H1 (cell line): Measurements from ENCODE around the gene SCN4A. TPM values are rescaled to one million over a fixed set of nuclear protein-coding genes. Genes with fewer than 3 reads are reported as not detected.

Experiments used
- CTCF ChIA-PET: fragments of 300-600 bp; sonication (Branson Sonifier 250); formaldehyde crosslinking; loops from one replicate; lab custom pipeline; 2021; ENCODE audit not compliant: partially characterized antibody; lab: Charles Lee
- POLR2A ChIA-PET: fragments of 300-600 bp; sonication (Branson Sonifier 250); formaldehyde crosslinking; loops from one replicate; lab custom pipeline; 2021; ENCODE audit warnings: inconsistent platforms; ENCODE audit not compliant: partially characterized antibody; lab: Charles Lee
- DNase-seq, 2 experiments: peaks; one replicate each; pipeline versions ENCODE4 v3.0.0 to v3.0.0-alpha.2; 2010 to 2022; ENCODE audit warnings: low spot score in 2 of 2, low read depth in 1 of 2, mixed read lengths in 1 of 2
- FAIRE-seq: peaks from 2 replicates; lab custom pipeline; 2011; peaks lifted over from hg19 to GRCh38; lab: Jason Lieb, UNC
- H2AFZ ChIP-seq: 2 replicates; pipeline ENCODE4 v1.8.1; 2012; ENCODE audit warnings: low read length, inconsistent platforms
- H2AK5ac ChIP-seq: 2 replicates; pipeline ENCODE4 v1.6.1; 2013; ENCODE audit warnings: low read depth, low read length
- H2BK120ac ChIP-seq: replicated peaks from 2 replicates; pipeline ENCODE3; 2013; ENCODE audit warnings: low read depth, low read length, inconsistent platforms
- H2BK12ac ChIP-seq: 2 replicates; pipeline ENCODE4 v1.6.1; 2013; ENCODE audit warnings: low read depth, low read length
- H2BK15ac ChIP-seq: 2 replicates; pipeline ENCODE4 v1.6.1; 2013; ENCODE audit warnings: low read length
- H2BK20ac ChIP-seq: 2 replicates; pipeline ENCODE4 v1.6.1; 2013; ENCODE audit warnings: low read length
- H2BK5ac ChIP-seq: 2 replicates; pipeline ENCODE4 v1.6.1; 2013; ENCODE audit warnings: low read depth, low read length
- H3K14ac ChIP-seq: 2 replicates; pipeline ENCODE4 v1.6.1; 2013; ENCODE audit warnings: inconsistent platforms; ENCODE audit not compliant: insufficient read length
- H3K18ac ChIP-seq: 2 replicates; pipeline ENCODE4 v1.6.1; 2013; ENCODE audit warnings: low read length; ENCODE audit errors: extremely low read depth
- H3K23ac ChIP-seq: 2 replicates; pipeline ENCODE4 v1.6.1; 2013; ENCODE audit warnings: inconsistent platforms; ENCODE audit not compliant: insufficient read length
- H3K23me2 ChIP-seq: 2 replicates; pipeline ENCODE4 v1.6.1; 2013; ENCODE audit warnings: low read depth, low read length
- H3K27ac ChIP-seq: 2 replicates; pipeline ENCODE4 v1.6.1; 2011; ENCODE audit warnings: low read depth, low read length, inconsistent platforms
- H3K27me3 ChIP-seq, 4 experiments: replicated peaks in 1 of 4; 1 replicate in 1 of 4; 2 replicates in 3 of 4; pipeline versions ENCODE4 v1.6.1 to v1.8.1; 2011 to 2013; ENCODE audit warnings: low read length in 3 of 4, mild to moderate bottlenecking in 3 of 4, inconsistent platforms in 2 of 4, mixed read lengths in 2 of 4, moderate library complexity in 1 of 4; ENCODE audit not compliant: control insufficient read depth in 3 of 4, insufficient read depth in 3 of 4; ENCODE audit errors: extremely low read depth in 1 of 4
- H3K36me3 ChIP-seq, 4 experiments: 2 replicates each; pipeline versions ENCODE4 v1.6.1 to v1.8.1; 2011 to 2013; ENCODE audit warnings: mild to moderate bottlenecking in 4 of 4, low read length in 3 of 4, moderate library complexity in 2 of 4, control low read depth in 1 of 4, inconsistent platforms in 1 of 4; ENCODE audit not compliant: insufficient read depth in 4 of 4, control insufficient read depth in 2 of 4
- H3K4ac ChIP-seq: replicated peaks from 2 replicates; pipeline ENCODE3; 2013; ENCODE audit warnings: low read length, low read depth, mixed read lengths, inconsistent platforms; ENCODE audit not compliant: insufficient read length
- H3K4me1 ChIP-seq, 4 experiments: replicated peaks in 1 of 4; 1 replicate in 1 of 4; 2 replicates in 3 of 4; pipeline versions ENCODE4 v1.6.1 to v1.8.1; 2011 to 2013; ENCODE audit warnings: low read length in 3 of 4, inconsistent platforms in 2 of 4, mixed read lengths in 1 of 4; ENCODE audit not compliant: insufficient read depth in 4 of 4, control insufficient read depth in 3 of 4
- H3K4me2 ChIP-seq, 2 experiments: 2 replicates each; pipeline versions ENCODE4 v1.6.1 to v1.8.1; 2011 to 2013; ENCODE audit warnings: low read depth in 2 of 2, low read length in 2 of 2, control low read depth in 1 of 2, inconsistent platforms in 1 of 2, mild to moderate bottlenecking in 1 of 2; ENCODE audit not compliant: insufficient read depth in 1 of 2
- H3K4me3 ChIP-seq, 4 experiments: fragments of 200-600, 300-600 bp in 1 of 4; sonication (generic), shearing (Covaris generic), sonication (Bioruptor Twin) in 1 of 4; 2 replicates each; pipeline versions ENCODE4 v1.5.1 to v1.8.1; 2011 to 2016; ENCODE audit warnings: low read length in 4 of 4, low read depth in 3 of 4, control low read depth in 2 of 4, inconsistent platforms in 2 of 4, mild to moderate bottlenecking in 2 of 4, mixed read lengths in 1 of 4, moderate library complexity in 1 of 4; ENCODE audit not compliant: insufficient read depth in 2 of 4; ENCODE audit errors: extremely low read depth in 1 of 4
- H3K56ac ChIP-seq: replicated peaks from 2 replicates; pipeline ENCODE3; 2013; ENCODE audit warnings: low read depth, mild to moderate bottlenecking, mixed read lengths, low read length, inconsistent platforms; ENCODE audit not compliant: insufficient read length
- H3K79me1 ChIP-seq: 2 replicates; pipeline ENCODE4 v1.6.1; 2013; ENCODE audit warnings: low read depth, low read length, control low read depth
- H3K79me2 ChIP-seq, 2 experiments: 2 replicates each; pipeline versions ENCODE4 v1.6.1 to v1.8.1; 2012 to 2013; ENCODE audit warnings: low read length in 2 of 2, mild to moderate bottlenecking in 2 of 2, inconsistent platforms in 1 of 2; ENCODE audit not compliant: insufficient read depth in 2 of 2, control insufficient read depth in 1 of 2
- H3K9ac ChIP-seq, 4 experiments: replicated peaks in 1 of 4; 1 replicate in 1 of 4; 2 replicates in 3 of 4; pipeline versions ENCODE4 v1.6.1 to v1.8.1; 2011 to 2013; ENCODE audit warnings: low read depth in 3 of 4, low read length in 3 of 4, control low read depth in 2 of 4, mild to moderate bottlenecking in 2 of 4, moderate library complexity in 2 of 4, inconsistent platforms in 1 of 4; ENCODE audit errors: extremely low read depth in 1 of 4
- H3K9me3 ChIP-seq, 2 experiments: 2 replicates each; pipeline versions ENCODE4 v1.6.1 to v1.8.1; 2012 to 2013; ENCODE audit warnings: mild to moderate bottlenecking in 2 of 2, moderate library complexity in 2 of 2, control low read depth in 1 of 2, inconsistent platforms in 1 of 2, low read depth in 1 of 2, low read length in 1 of 2, mixed read lengths in 1 of 2; ENCODE audit not compliant: insufficient read depth in 2 of 2
- H4K20me1 ChIP-seq, 2 experiments: replicated peaks in 1 of 2; 2 replicates each; pipeline versions ENCODE3 to v1.8.1; 2011 to 2013; ENCODE audit warnings: inconsistent platforms in 2 of 2, low read length in 2 of 2, mild to moderate bottlenecking in 1 of 2; ENCODE audit not compliant: insufficient read depth in 2 of 2, control insufficient read depth in 1 of 2
- H4K5ac ChIP-seq: 2 replicates; pipeline ENCODE4 v1.6.1; 2013; ENCODE audit warnings: low read length, low read depth, mixed read lengths, inconsistent platforms; ENCODE audit not compliant: insufficient read length
- H4K8ac ChIP-seq: 2 replicates; pipeline ENCODE4 v1.8.0; 2013; ENCODE audit warnings: mild to moderate bottlenecking, moderate library complexity, low read length, inconsistent platforms; ENCODE audit not compliant: insufficient read depth; ENCODE audit errors: extremely low read depth
- H4K91ac ChIP-seq: replicated peaks from 2 replicates; pipeline ENCODE3; 2013; ENCODE audit warnings: low read length, mixed read lengths, inconsistent platforms; ENCODE audit not compliant: insufficient read length
- BCL11A ChIP-seq, 2 experiments: IDR thresholded peaks; one replicate each; pipeline ENCODE4 v1.6.1; 2011; ENCODE audit warnings: low read depth in 2 of 2, low read length in 2 of 2, mild to moderate bottlenecking in 2 of 2
- CHD1 ChIP-seq: IDR thresholded peaks from 2 replicates; pipeline ENCODE4 v1.6.1; 2012; ENCODE audit warnings: low read depth, low read length, improper control_type of control experiment
- HDAC2 ChIP-seq, 2 experiments: fragments of 300-600 bp in 1 of 2; sonication (generic) in 1 of 2; IDR thresholded peaks; 2 replicates each; pipeline ENCODE4 v1.6.1; 2011 to 2012; ENCODE audit warnings: low read depth in 2 of 2, low read length in 2 of 2, mild to moderate bottlenecking in 2 of 2, moderate library complexity in 2 of 2, borderline replicate concordance in 1 of 2, inconsistent platforms in 1 of 2
- HDAC6 ChIP-seq: IDR thresholded peaks from one replicate; pipeline ENCODE4 v1.7.1; 2012; ENCODE audit warnings: low read depth, mild to moderate bottlenecking, inconsistent platforms, low read length, moderate library complexity
- JUN ChIP-seq: IDR thresholded peaks from 2 replicates; pipeline ENCODE4 v1.6.1; 2011; ENCODE audit warnings: low read depth, mild to moderate bottlenecking, improper control_type of control experiment, low read length
- KDM4A ChIP-seq: IDR thresholded peaks from one replicate; pipeline ENCODE4 v1.7.1; 2012; ENCODE audit warnings: low read depth, mild to moderate bottlenecking, moderate library complexity, low read length, inconsistent platforms; ENCODE audit not compliant: severe bottlenecking
- POU5F1 ChIP-seq: IDR thresholded peaks from 2 replicates; pipeline ENCODE4 v1.6.1; 2011; ENCODE audit warnings: low read depth, mild to moderate bottlenecking, low read length, moderate library complexity
- RAD21 ChIP-seq, 2 experiments: IDR thresholded peaks in 1 of 2; conservative IDR thresholded peaks in 1 of 2; 2 replicates each; pipeline ENCODE4 v1.6.1; 2011; ENCODE audit warnings: low read depth in 2 of 2, low read length in 2 of 2, improper control_type of control experiment in 1 of 2, inconsistent platforms in 1 of 2, mild to moderate bottlenecking in 1 of 2, moderate library complexity in 1 of 2
- RFX5 ChIP-seq: IDR thresholded peaks from 2 replicates; pipeline ENCODE4 v1.6.1; 2011; ENCODE audit warnings: low read depth, low read length, improper control_type of control experiment, borderline replicate concordance
- RXRA ChIP-seq: IDR thresholded peaks from 2 replicates; pipeline ENCODE4 v1.6.1; 2011; ENCODE audit warnings: low read depth, mild to moderate bottlenecking, low read length, moderate library complexity; ENCODE audit not compliant: insufficient read depth
- SP2 ChIP-seq: IDR thresholded peaks from 2 replicates; pipeline ENCODE4 v1.6.1; 2012; ENCODE audit warnings: mild to moderate bottlenecking, low read length, inconsistent platforms
- SP4 ChIP-seq: IDR thresholded peaks from 2 replicates; pipeline ENCODE4 v1.6.1; 2012; ENCODE audit warnings: low read length, inconsistent platforms
- SUZ12 ChIP-seq: fragments of 200-600 bp; sonication (generic); IDR thresholded peaks from 2 replicates; pipeline ENCODE4 v1.6.1; 2012; ENCODE audit warnings: mild to moderate bottlenecking, inconsistent platforms, low read length, moderate library complexity, mixed read lengths
- TAF7 ChIP-seq: optimal IDR thresholded peaks from 2 replicates; pipeline ENCODE3; 2011; ENCODE audit warnings: low read depth, mild to moderate bottlenecking, inconsistent platforms, low read length, moderate library complexity, borderline replicate concordance
- TCF12 ChIP-seq: IDR thresholded peaks from 2 replicates; pipeline ENCODE4 v1.6.1; 2011; ENCODE audit warnings: low read depth, mild to moderate bottlenecking, low read length
- WGBS, 2 experiments: shearing (Covaris generic) in 1 of 2; methylation state at CpG; one replicate each; pipeline versions ENCODE4 v1.1.6 to v1.1.7; 2013 to 2015; ENCODE audit warnings: low lambda C conversion rate in 2 of 2, mixed read lengths in 2 of 2, inconsistent platforms in 1 of 2, low coverage in 1 of 2, missing lambda C conversion rate in 1 of 2; ENCODE audit not compliant: insufficient replicate concordance in 2 of 2, insufficient coverage in 1 of 2, insufficient read length in 1 of 2; ENCODE audit errors: extremely low coverage in 1 of 2, missing lambda C conversion rate in 1 of 2; 5-methylcytosine and 5-hydroxymethylcytosine counted together
- polyA plus RNA-seq, 7 experiments: library from polyadenylated mRNA; depleted of rRNA in 3 of 7; stranded (reverse) in 5 of 7; unstranded in 2 of 7; fragments of >200 nt in 5 of 7; fragments of 200-250 nt in 2 of 7; gene quantifications; 1 replicate in 5 of 7; 2 replicates in 1 of 7; 4 replicates in 1 of 7; pipeline versions ENCODE4 v1.2.1 to v1.2.3, GENCODE V29; 2011 to 2013; ENCODE audit warnings: missing spikeins in 2 of 7, mixed read lengths in 2 of 7
- total RNA-seq: library from RNA; stranded (reverse); fragmentation: NEBNext Ultra II Directional; extraction: Animal tissue kit (Norgen Biotek cat#: 25700); gene quantifications from 2 replicates; pipeline ENCODE4 v1.2.1, GENCODE V29; 2021

SCN4A gene
- total and polyA plus RNA-seq, 2 of the 8 experiments (the other 6 are each of a cell fraction or from before 2014, with no cell fraction given): 5.0 to 8.5 TPM

DNA sequence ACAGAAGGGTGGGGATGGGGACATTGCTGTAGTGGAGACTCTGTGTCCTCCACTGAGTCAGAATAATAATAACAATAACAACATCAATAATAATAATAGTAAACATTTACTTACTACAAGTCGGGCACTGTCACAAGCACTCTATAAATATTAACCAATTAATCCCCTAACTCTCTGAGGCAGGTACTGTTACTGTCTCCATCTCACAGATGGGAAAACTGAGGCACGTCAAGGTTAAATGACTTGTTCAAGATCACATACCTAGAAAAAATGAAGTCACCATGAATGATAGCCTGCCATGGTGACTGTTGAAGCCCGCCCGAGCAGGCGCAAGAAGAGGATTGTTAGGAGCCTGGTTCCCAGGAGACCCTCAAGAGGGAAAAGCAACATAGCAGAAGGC, 35.6 kb upstream of the SCN4A start:
- Histone ChIP-seq H2BK20ac (no peak overlapping the region), H3K4me1 (peaks cover 0 to 10% (median 5%) of the 10 kb centered on the region in 4 experiments; a peak in 4 of 7 replicates), H3K18ac (no peak overlapping the region), H3K4me3 (no peak overlapping the region), H4K91ac (no peak overlapping the region), H4K5ac (no peak overlapping the region), H3K9ac (no peak overlapping the region), H2AFZ (no peak overlapping the region), H2BK120ac (no peak overlapping the region), H4K20me1 (no peaks in the 10 kb centered on the region), H3K36me3 (no peaks in the 10 kb centered on the region), H3K4ac (no peak overlapping the region), H3K79me2 (no peaks in the 10 kb centered on the region), H3K56ac (no peak overlapping the region), H4K8ac (no peak overlapping the region), H3K23ac (no peak overlapping the region), H3K23me2 (no peaks in the 10 kb centered on the region), H2BK5ac (no peak overlapping the region), H3K79me1 (no peaks in the 10 kb centered on the region), H3K27me3 (no peaks in the 10 kb centered on the region), H3K4me2 (no peak overlapping the region), H3K9me3 (no peaks in the 10 kb centered on the region), H3K14ac (no peak overlapping the region), H2BK15ac (no peak overlapping the region), H3K27ac (no peak overlapping the region), H2BK12ac (no peak overlapping the region), H2AK5ac (no peak overlapping the region)
- FAIRE-seq (no peak), DNase-seq (no peak)
- ChIA-PET CTCF (interaction anchor here (0.5 to 3.4 kb wide), 4 partner anchors 9 to 34 kb away, joined by 3 to 15 read pairs (median 6); no protein-coding TSS in a partner anchor), POLR2A (no interaction called here)
- WGBS, 2 experiments: 95% methylated on average over 5 of the region's 5 CpGs; no CpG with 5 or more reads in 1 of the 2 experiments
- TF ChIP-seq HDAC6: no peak
- no peak for TF ChIP-seq KDM4A
- no peak for TF ChIP-seq SP2
- TF ChIP-seq POU5F1: no peak
- no peak for TF ChIP-seq BCL11A (IDR thresholded peaks at IDR 0.05; ENCODE audit: low read depth in 2 of 2, low read length in 2 of 2)
- TF ChIP-seq RFX5: no peak
- TF ChIP-seq TCF12: no peak
- no peak for TF ChIP-seq CHD1
- no peak for TF ChIP-seq JUN
- TF ChIP-seq HDAC2 (IDR thresholded peaks at IDR 0.05; ENCODE audit: borderline replicate concordance in 1 of 2, low read depth in 2 of 2, low read length in 2 of 2): no peak
- TF ChIP-seq TAF7: no peak
- no peak for TF ChIP-seq SP4
- TF ChIP-seq RAD21 (IDR thresholded peaks at IDR 0.05 in 1 of 2, conservative IDR thresholded peaks at IDR 0.05 in 1 of 2; ENCODE audit: low read depth in 2 of 2, low read length in 2 of 2): no peak
- no peak for TF ChIP-seq RXRA
- TF ChIP-seq SUZ12: no peak
